LNCAP (cell line): ENCODE results near the gene COL24A1.

Source experiments
- CTCF ChIP-seq: fragments of 450-650 bp; IDR thresholded peaks from 2 replicates; pipeline ENCODE4 v1.5.1; 2017; ENCODE audit warnings: mild to moderate bottlenecking

COL24A1 gene

GRCh38 chr1:86156566-86157455 lies at the start of gene COL24A1:
Gene COL24A1 (minus strand): TSS chr1:86156772. CDS start chr1:86156396, 376 bp downstream.
- no peak for TF ChIP-seq CTCF

DNA sequence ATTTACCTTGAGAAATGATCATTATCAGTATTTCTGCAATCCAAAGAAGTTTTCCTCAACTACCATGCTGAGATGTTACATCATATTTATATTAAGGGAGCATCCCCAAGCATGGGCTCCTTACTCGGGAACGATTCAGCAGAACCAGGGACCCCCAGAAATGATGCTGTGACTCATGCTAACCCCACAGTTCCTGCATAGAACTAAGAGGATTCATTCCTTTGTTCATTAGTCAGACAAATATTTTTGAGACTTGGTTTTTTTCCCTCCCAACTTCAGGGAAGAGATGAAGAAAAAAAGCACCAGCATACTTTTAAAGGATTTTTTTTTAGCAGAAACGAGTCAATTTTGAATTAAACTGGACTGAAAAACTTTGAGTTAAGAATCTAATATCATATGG lies 49.2 kb upstream of the COL24A1 start:
- no peak for TF ChIP-seq CTCF

- TF ChIP-seq CTCF, result no peak
These were observed 46.2 kb upstream of the COL24A1 start for GRCh38 chr1:86202552-86203340.

DNA sequence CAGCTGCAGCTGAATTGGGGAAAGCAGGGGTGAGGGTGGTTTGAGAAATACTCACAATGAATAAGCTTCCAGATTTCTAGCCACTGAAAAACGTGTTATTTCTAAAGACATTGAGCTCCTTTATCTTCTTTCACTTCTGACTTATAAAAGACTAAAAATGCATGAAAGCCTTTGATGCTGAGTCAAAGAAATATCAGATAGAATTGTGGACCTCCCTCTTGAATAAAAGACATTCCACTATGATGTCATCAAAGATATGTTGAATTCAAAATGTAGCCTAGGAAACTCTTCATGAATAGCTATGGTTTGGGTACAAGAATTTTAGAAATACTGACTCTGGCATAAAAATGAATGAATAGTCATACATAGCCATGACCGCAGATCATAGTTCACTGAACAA lies 44.7 kb upstream of the COL24A1 start:
- TF ChIP-seq CTCF, result no peak

DNA sequence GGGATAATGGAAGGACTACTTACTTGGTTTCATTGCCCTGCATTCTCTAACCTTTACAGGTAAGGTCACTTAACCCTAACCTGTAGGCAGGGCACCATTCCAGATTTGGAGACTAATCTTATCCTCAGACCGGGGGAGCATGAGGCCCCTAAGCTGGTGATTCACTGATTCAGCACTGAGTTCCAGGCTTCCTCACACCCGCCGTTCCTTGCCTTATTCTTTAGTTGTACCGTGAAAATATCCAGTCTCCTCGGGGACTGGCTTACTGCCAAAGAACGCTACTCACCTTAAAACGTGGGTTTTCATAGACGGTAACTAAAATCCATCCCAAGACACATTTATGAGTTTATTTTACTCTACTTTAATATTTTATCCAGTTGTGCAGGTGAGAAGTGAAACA lies 44.3 kb upstream of the COL24A1 start:
- no peak for TF ChIP-seq CTCF

GRCh38 chr1:86197206-86197855 lies 40.8 kb upstream of the COL24A1 start:
- no peak for TF ChIP-seq CTCF

DNA sequence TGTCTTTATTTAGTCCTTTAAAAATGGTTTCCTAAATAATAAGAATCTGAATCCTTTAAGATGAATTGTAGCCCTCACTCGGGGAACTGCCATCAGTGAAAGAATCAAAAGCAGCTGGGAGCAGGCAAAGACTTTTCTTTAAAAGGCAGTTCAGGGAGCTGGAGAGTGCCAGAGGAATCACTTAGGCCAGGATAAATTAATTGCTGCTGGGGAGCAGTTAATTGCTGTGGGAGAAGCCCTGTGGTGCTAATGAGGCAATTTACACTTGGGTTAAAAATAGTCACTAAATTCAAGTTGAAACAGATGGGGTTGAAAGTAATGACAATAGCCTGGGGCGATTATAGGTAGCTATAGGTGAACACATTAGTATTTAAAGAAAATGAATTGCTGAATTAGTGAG lies 38.7 kb upstream of the COL24A1 start:
- no peak for TF ChIP-seq CTCF
